Umbilical cord (tissue), 2 donors: ENCODE measurements around the gene UBE3A. TPM values are rescaled to one million over a fixed set of nuclear protein-coding genes. Genes with fewer than 3 reads are reported as not detected.

Experiments
- DNase-seq: peaks from one replicate; pipeline ENCODE4 v3.0.0-alpha.2; 2015; ENCODE audit warnings: low spot score
- total RNA-seq: library from RNA; depleted of rRNA; stranded (reverse); fragments of >200 nt; gene quantifications from one replicate; pipeline ENCODE4 v1.2.3, GENCODE V29; 2014; ENCODE audit warnings: low replicate concordance; ENCODE audit not compliant: insufficient read depth

Gene UBE3A
- total RNA-seq, 1 donor from 2014 or later, result 108 TPM

GRCh38 chr15:25406261-25406660 lies 32.6 kb downstream of the UBE3A start:
- no peak for DNase-seq

- no peak for DNase-seq
Observed at GRCh38 chr15:25403771-25404170, 35.1 kb downstream of the UBE3A start.

GRCh38 chr15:25402342-25402741 lies 36.5 kb downstream of the UBE3A start:
- no peak for DNase-seq

GRCh38 chr15:25401501-25401900 lies 37.3 kb downstream of the UBE3A start:
- no peak for DNase-seq

GRCh38 chr15:25397100-25397499 lies 41.7 kb downstream of the UBE3A start:
- no peak for DNase-seq

- DNase-seq, result peak; percentile 26
Observed at GRCh38 chr15:25394898-25395297, 43.9 kb downstream of the UBE3A start.

GRCh38 chr15:25392806-25393205 lies 46.0 kb downstream of the UBE3A start:
- no peak for DNase-seq

GRCh38 chr15:25391971-25392721 lies 46.7 kb downstream of the UBE3A start:
- peak; percentile 54 for DNase-seq

- no peak for DNase-seq
Observed at GRCh38 chr15:25385986-25386385, 52.8 kb downstream of the UBE3A start.

GRCh38 chr15:25381579-25381978 lies 57.2 kb downstream of the UBE3A start:
- no peak for DNase-seq

GRCh38 chr15:25378501-25378901 lies 60.3 kb downstream of the UBE3A start:
- DNase-seq, result no peak

GRCh38 chr15:25375557-25375956 lies 63.3 kb downstream of the UBE3A start:
- DNase-seq, result no peak

- no peak for DNase-seq
Observed at GRCh38 chr15:25374143-25374542, 64.7 kb downstream of the UBE3A start.

- no peak for DNase-seq
Observed at GRCh38 chr15:25372298-25372697, 66.5 kb downstream of the UBE3A start.

GRCh38 chr15:25368850-25369249 lies 70.0 kb downstream of the UBE3A start:
- no peak for DNase-seq

GRCh38 chr15:25366058-25366457 lies 72.8 kb downstream of the UBE3A start:
- DNase-seq, result no peak

- no peak for DNase-seq
Observed at GRCh38 chr15:25362545-25362944, 76.3 kb downstream of the UBE3A start.

- DNase-seq, result no peak
Observed at GRCh38 chr15:25347707-25348106, 91.1 kb downstream of the UBE3A start.

GRCh38 chr15:25346371-25346770 lies 92.5 kb downstream of the UBE3A start:
- DNase-seq, result no peak

- DNase-seq, result no peak
Observed at GRCh38 chr15:25345943-25346342, 92.9 kb downstream of the UBE3A start.

GRCh38 chr15:25342629-25343028 lies 96.2 kb downstream of the UBE3A start:
- DNase-seq, result no peak

GRCh38 chr15:25339431-25339830 lies 99.4 kb downstream of the UBE3A start:
- DNase-seq, result no peak

GRCh38 chr15:25335279-25335678 lies 103.5 kb downstream of the UBE3A start:
- no peak for DNase-seq

- no peak for DNase-seq
Observed at GRCh38 chr15:25333049-25333448, 105.8 kb downstream of the UBE3A start.
